GM19035 (cell line): ENCODE measurements around the gene ITGBL1.
A peak's percentile ranks its signal among the peaks of the same experiment; 100 is the strongest.
"Not testable (repeated sequence)": the region's sequence is repeated elsewhere in the genome, so short reads cannot be mapped to it uniquely, and the experiment has no call there.

Experiments used
- ATAC-seq: cut with Tn5 transposase; IDR thresholded peaks from one replicate; pipeline ENCODE4 v1.9.1; 2021; ENCODE audit not compliant: unreplicated experiment

ITGBL1 gene

DNA sequence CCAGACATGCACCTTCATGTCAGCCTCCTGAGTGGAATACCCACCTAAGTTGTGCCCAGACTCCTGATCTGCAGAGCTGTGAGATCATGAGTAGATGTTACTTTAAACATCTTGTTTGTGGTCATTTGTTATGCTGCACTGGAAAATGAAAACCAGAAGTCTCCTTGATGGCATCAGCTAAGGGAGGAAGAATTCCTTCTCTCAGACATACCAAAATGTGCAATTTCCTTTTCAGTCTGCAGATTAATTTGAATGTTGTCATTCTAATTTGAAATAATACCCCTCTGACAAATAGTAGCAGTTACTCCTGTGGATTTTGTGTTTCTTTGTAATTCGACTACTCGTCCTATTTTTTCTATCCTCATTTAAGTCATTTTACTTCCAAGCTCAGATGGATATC, 59.3 kb downstream of the ITGBL1 start:
- ATAC-seq = no peak

DNA sequence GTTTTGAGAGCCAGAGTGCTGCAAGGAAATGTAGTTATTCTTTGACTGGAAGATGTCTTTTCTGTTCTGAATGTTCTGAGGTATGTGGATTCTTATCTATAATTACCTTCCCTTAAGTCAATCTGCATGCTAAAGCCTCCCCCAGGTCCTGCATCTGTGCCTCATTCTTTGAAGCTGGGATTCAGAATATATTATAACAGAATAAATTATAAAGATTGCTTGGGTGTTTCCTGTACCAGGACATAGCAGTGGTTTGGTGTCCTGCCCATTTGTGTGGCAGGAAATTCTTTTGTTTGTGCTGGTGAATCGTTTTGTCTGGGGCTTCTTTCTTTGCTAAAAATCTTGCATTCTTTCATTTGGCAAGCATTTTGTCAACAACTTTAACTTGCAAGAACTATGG, 60.2 kb downstream of the ITGBL1 start:
- no peak for ATAC-seq

- no peak for ATAC-seq
These were observed 61.6 kb downstream of the ITGBL1 start for GRCh38 chr13:101514100-101514499.

DNA sequence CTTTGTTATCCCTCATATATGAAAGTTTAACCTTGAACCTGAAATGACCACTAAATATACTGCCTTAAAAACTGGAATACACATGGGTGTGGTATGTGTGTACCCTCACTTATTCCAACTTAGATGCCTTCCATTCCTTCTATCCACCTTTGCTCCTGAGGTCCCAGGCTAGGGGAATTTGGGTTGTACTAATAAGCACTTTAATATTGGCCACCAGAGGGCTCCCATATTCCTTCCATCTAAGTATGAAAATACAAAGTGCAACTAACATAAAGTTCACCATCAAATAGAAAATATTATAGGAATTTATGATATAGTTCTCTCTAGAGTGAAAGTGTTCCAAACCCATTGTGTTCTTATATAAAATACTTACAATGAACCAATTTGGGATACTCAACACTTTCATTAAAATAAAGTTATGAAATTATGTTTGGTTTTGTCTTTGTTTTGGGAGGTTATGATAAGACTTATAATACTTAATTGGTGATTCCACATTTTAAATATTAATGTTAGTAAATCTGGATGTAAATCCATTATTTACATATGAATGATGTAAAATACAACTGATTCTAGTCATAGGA, 62.3 kb downstream of the ITGBL1 start:
- no peak for ATAC-seq

GRCh38 chr13:101515504-101515903, 63.0 kb downstream of the ITGBL1 start:
- no peak for ATAC-seq

DNA sequence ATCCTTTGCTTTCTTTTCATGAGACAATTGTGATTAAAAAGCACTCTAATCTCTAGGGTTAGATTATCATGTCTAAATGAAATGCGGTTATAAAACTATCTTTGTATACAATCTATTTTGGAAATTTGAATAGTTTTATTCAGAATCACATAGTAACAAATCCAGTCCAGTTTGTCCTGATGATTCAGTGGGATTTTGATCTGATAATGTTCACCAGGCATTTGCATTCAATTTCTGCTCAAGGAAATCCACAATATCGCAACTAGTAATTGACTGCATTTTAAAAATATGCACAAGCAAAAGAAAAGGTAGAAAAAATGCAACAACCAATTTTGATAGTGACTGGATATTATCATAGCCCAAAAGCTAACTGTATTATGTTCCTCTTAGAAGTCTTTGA, 63.8 kb downstream of the ITGBL1 start:
- ATAC-seq = no peak

DNA sequence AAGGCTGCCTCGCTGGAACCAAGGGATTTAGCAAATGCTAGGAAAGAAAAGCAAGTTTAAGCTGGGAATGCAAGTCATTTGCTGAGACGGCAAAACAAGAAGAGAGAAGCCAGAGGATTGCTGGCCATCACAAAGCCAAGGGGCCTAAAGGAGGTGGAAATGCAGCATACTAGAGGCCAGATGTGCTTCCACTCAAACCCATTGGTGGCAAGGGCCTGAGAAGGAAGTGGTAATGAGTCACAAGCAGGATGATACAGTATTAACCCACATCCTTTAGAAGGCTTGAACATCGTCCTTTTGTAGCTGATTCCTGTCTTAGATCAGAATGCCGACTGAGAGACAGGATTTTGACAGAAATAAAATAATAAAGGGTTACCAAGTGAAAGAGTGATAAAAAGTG, 68.2 kb downstream of the ITGBL1 start:
- peak; percentile 60 for ATAC-seq

GRCh38 chr13:101521371-101521770, 68.9 kb downstream of the ITGBL1 start:
- ATAC-seq = no peak

DNA sequence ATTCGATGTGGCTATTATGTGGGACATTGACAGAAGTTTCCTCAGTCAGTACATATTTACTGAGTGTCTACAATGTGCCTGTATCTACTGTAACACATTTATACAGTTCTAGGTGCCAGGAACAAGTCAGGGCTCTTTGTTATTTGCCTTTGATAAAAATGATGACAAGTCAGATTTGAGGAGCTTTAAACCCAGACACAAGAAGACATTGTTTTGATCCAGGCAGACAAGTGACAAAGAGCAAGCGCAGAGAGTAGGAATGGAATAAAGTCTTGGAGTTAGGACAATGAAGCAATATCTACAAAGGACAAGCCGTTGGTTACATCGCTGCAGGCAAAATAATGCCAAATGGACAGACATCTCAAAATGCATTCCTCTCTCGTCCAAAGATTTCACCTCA, 70.1 kb downstream of the ITGBL1 start:
- no peak for ATAC-seq

GRCh38 chr13:101523154-101524131, 71.0 kb downstream of the ITGBL1 start:
- ATAC-seq = no peak

DNA sequence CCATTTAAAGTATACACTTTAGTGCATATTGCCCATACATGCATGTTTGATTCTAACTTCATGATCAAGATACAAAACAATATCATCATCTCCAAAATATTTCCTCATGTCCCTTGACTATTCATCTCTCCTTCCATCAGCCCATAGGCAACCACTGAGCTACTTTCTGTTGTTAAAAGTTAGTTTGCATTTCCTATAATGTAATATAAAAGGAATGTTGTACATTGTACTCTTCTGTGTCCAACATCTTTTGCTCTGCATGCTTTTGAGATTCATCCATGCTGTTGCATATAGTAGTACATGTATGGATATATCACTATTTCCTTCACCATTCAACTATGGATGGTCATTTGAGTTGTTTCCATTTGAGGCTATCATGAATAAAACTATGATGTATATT, 74.7 kb downstream of the ITGBL1 start:
- ATAC-seq = no peak

- peak; percentile 77 for ATAC-seq
These were observed 76.9 kb downstream of the ITGBL1 start for GRCh38 chr13:101529422-101529821.

DNA sequence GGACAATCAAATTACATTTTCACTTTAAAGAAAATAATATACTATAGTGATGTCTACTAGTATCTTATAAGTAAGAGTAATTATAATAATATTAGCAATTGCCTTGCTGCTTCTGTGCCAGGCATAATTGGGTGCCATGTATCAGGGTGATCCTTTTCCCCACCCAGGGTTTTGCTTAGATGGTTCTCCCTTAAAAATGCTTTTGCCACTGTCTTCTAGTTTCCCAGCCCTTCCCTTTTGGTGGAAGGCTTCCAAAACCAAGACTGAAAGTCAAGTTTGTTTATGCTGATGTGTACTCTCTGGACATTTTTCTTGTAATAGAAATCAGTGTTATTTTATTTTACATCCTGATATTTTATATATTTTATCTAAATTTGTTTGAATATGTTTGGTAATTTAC, 77.8 kb downstream of the ITGBL1 start:
- ATAC-seq = no peak

GRCh38 chr13:101535192-101535746, 82.8 kb downstream of the ITGBL1 start:
- no peak for ATAC-seq

DNA sequence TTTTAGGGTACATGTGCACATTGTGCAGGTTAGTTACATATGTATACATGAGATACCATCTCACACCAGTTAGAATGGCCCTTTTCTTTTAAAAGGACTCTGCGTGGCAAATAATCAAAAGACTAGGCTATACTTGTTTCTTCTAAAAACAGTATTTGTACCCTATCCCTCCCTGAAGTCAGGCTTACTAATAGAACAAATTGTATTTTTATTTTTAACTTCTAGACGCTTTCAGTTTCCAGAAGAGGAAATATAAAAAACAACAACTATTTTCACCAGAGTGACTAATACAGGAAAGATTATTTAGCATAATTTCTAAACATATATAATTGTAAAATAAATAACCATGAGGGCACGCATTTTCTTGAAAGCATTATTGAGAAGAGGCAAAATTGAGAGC, 83.6 kb downstream of the ITGBL1 start:
- ATAC-seq = no peak

- ATAC-seq = not testable (repeated sequence)
These were observed 92.1 kb downstream of the ITGBL1 start for GRCh38 chr13:101544544-101544943.

GRCh38 chr13:101544979-101545378, 92.5 kb downstream of the ITGBL1 start:
- ATAC-seq = no peak

- ATAC-seq = no peak
These were observed 93.0 kb downstream of the ITGBL1 start for GRCh38 chr13:101545521-101545920.

DNA sequence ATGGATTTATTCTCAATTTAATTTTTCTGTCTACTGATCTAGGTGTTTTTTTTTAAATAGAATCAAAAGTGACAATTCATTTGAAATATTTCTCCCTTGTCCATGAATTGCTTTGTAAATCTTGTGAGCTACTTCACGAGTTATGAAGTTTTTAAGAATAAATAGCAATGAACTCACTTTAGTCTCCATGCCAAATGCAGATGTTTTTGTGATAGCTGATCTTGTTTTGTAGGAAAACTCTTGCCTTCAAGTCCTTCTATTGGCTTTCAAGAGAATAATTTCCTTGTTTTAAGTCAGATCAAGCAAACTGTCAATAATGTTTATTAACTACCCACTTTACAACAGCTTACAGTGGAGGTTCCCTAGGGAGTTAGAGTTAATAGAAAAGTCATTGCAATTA, 99.8 kb downstream of the ITGBL1 start:
- ATAC-seq = no peak

DNA sequence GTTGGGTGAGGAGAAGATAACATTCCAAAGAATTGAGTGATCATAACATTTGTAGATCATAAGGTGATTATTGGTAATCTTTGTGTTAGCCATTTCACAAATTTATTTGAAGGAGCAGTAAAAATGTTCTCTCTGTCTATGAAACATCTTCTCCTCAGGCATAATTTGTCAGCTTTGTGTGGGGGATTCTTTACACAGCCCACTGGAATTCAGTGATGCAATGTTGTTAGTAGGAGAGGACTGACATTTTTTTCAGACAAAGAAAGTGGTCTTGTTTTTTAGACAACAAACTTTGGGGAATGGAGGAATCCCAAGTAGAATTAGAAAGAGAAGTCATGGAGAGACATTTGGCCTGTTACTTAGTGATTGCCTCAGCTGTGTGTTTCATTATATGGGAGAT, 100.3 kb downstream of the ITGBL1 start:
- no peak for ATAC-seq

DNA sequence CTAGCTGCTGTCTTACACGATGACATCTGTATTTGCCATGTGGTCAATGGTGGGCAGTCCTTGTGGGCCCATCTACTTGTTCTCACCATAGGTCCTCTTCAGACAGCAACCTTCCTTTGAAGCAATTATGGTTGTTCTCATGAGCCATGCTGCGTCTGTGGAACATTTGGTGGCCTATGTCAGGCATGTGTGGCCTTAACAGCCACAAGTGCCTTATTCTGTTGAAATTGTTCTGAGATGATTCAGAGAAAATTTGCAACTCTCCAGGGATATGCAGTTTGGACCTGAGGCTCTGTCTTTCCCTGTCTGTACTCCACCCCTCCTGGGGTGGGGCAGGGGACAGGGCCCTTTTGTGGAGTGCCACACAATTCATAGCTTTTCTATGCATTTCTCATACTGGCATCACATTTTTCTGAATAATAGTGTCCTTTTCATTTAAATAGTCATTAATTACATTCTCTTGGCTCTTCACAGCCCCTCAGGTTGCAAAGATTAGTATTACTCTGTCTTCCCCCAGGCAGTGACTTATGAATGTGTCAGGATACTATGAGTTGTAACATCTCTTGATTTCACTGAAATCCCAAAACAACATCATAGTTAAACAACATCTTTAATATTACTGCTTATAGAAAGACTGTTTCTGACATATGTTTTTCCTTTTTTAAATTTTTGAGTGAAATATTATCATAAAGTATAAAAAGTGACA, 102.1 kb downstream of the ITGBL1 start:
- no peak for ATAC-seq

DNA sequence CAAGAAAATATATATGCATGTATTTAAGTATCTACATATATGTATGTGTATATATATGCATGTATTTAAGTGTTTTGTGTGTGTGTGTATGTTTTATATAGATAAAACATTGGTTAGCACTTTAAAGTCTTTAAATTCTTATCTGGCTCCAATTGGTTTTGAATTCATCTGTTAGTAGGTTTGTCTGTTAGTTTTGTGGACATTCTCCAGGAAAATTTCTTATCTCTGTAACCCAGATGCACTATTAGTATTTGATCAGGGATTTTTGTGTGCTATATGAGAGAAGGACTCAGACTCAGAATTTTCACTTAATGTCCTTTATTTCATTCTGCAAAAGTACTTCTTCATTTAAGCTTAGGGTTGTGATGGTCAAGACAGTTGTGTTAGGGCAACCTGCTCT, 103.1 kb downstream of the ITGBL1 start:
- ATAC-seq = no peak
